Retina (tissue), 1 donor: Measurements from ENCODE around the gene CEACAM18.

Experiments used
- DNase-seq: peaks from one replicate; pipeline ENCODE4 v3.0.0-alpha.2; 2016

CEACAM18 gene

DNA sequence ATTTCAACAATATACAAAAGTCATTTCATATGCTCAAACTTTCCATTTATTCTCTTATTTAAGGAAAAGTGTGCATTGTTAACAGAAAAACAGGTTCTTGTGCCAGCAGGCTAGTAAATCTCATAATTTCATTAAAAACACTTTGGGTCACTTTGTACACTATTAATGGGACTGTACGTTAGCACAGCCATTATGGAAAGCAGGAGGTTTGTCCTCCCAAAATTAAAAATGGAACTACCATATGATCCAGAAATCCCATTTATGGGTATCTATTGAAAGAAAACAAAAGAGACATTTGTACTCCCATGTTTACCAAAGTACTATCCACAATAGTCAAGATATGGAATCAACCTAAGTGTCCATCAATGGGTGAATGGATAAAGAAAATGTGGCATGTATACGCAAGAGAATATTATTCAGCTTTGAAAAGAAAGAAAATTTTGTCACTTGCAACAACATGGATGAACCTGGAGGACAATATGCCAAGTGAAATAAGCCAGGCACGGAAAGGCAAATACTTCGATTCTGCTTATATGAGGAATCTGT, 61.6 kb downstream of the CEACAM18 start:
- DNase-seq: no peak
